Testis (tissue), 2 donors: Measurements from ENCODE around the gene FOXN1.

Source experiments
- CTCF ChIP-seq, 3 experiments: fragments of 450-650 bp in 2 of 3; fragments of 200-600 bp in 1 of 3; sonication (generic) in 1 of 3; IDR thresholded peaks; one replicate each; pipeline ENCODE4 v1.5.1; 2016 to 2019; ENCODE audit warnings: antibody characterized with exemption in 3 of 3, mild to moderate bottlenecking in 2 of 3, moderate library complexity in 1 of 3
- POLR2A ChIP-seq: fragments of 450-650 bp; IDR thresholded peaks from one replicate; pipeline ENCODE4 v1.6.1; 2017; ENCODE audit warnings: antibody characterized with exemption, mild to moderate bottlenecking, moderate library complexity

- TF ChIP-seq CTCF (IDR thresholded peaks at IDR 0.05) (no peak), POLR2A (no peak)
These were observed 8.2 kb upstream of the FOXN1 start for GRCh38 chr17:28497931-28498330.
